Mucosa of descending colon (tissue), 3 donors: ENCODE data around the gene UNC80. TPM values are rescaled to one million over a fixed set of nuclear protein-coding genes. Genes with fewer than 3 reads are reported as not detected.
"Not testable (repeated sequence)": the region's sequence is repeated elsewhere in the genome, so short reads cannot be mapped to it uniquely, and the experiment has no call there.

ENCODE experiments used
- ATAC-seq: fragments of 200-7000 bp; cut with Tn5 transposase; one replicate; pipeline ENCODE4 v1.9.1; 2020; ENCODE audit warnings: mild to moderate bottlenecking, moderate library complexity
- DNase-seq, 3 donors: peaks; one replicate each; pipeline ENCODE4 v3.0.0-alpha.2; 2020
- H3K36me3 ChIP-seq: fragments of 200-600 bp; one replicate; pipeline ENCODE4 v1.8.0; 2021; ENCODE audit warnings: low read depth, mild to moderate bottlenecking
- H3K4me1 ChIP-seq: fragments of 200-600 bp; one replicate; pipeline ENCODE4 v1.8.0; 2021; ENCODE audit warnings: low read depth, mild to moderate bottlenecking
- H3K4me3 ChIP-seq: fragments of 200-600 bp; one replicate; pipeline ENCODE4 v1.8.0; 2021; ENCODE audit warnings: mild to moderate bottlenecking
- H3K9me3 ChIP-seq: fragments of 200-600 bp; one replicate; pipeline ENCODE4 v1.8.0; 2021; ENCODE audit warnings: mild to moderate bottlenecking
- CTCF ChIP-seq: fragments of 200-600 bp; IDR thresholded peaks from one replicate; pipeline ENCODE4 v1.8.0; 2022; ENCODE audit warnings: antibody characterized with exemption, mild to moderate bottlenecking
- intact Hi-C, 2 donors: fragments of 100-400 bp; cut with DNase I in 1 of 2; cut with micrococcal nuclease in 1 of 2; formaldehyde crosslinking; loops; one replicate each; pipeline versions ENCODE4 v1.11.0 to v1.11.1; 2022; cut with DNase I, micrococcal nuclease
- total RNA-seq, 3 donors: library from RNA; stranded (reverse); fragmentation: NEBNext Ultra II Directional in 2 of 3; extraction: Animal tissue kit (Norgen Biotek cat#: 25700) in 2 of 3; gene quantifications; one replicate each; pipeline versions ENCODE4 v1.2.1 to v1.2.4, GENCODE V29; 2021 to 2023
- donor health status: DM: no; HTN: no; CAD: no; lungs with moderate emphysema.
- donor health status: DM: no; HTN: no; CAD: no.
- donor health status: DM: no; HTN: yes; CAD: no.

UNC80 gene
- total RNA-seq, 3 donors from 2014 or later, result 0.09 to 1.6 (median 0.12) TPM

GRCh38 chr2:209790066-209790728, 18.6 kb downstream of the UNC80 start:
- H3K4me3 ChIP-seq, result no peak overlapping the region
- intact Hi-C loops, result no loop called here
- H3K36me3 ChIP-seq, result no peaks in the 10 kb centered on the region
- no peak for ATAC-seq
- no peaks in the 10 kb centered on the region for H3K4me1 ChIP-seq
- no peak for TF ChIP-seq CTCF
- DNase-seq, result no peak
- no peaks in the 10 kb centered on the region for H3K9me3 ChIP-seq

- no peaks in the 10 kb centered on the region for H3K4me1 ChIP-seq
- DNase-seq, result no peak
- TF ChIP-seq CTCF, result no peak
- no peaks in the 10 kb centered on the region for H3K9me3 ChIP-seq
- no peak overlapping the region for H3K4me3 ChIP-seq
- ATAC-seq, result no peak
- intact Hi-C loops, result no loop called here
- H3K36me3 ChIP-seq, result no peaks in the 10 kb centered on the region
Measured at GRCh38 chr2:209791151-209791550, 19.5 kb downstream of the UNC80 start.

- ATAC-seq, H3K4me1 ChIP-seq, H3K4me3 ChIP-seq, DNase-seq, H3K36me3 ChIP-seq, intact Hi-C loops, H3K9me3 ChIP-seq: not testable (repeated sequence)
Measured at GRCh38 chr2:209795425-209795824, 23.8 kb downstream of the UNC80 start.

GRCh38 chr2:209805351-209805750, 33.7 kb downstream of the UNC80 start:
- no peaks in the 10 kb centered on the region for H3K4me1 ChIP-seq
- intact Hi-C loops, result no loop called here
- no peaks in the 10 kb centered on the region for H3K9me3 ChIP-seq
- ATAC-seq (no peak), DNase-seq (no peak)
- no peak for TF ChIP-seq CTCF
- no peak overlapping the region for H3K4me3 ChIP-seq
- no peaks in the 10 kb centered on the region for H3K36me3 ChIP-seq

- Histone ChIP-seq H3K36me3 (no peaks in the 10 kb centered on the region), H3K9me3 (no peaks in the 10 kb centered on the region), H3K4me3 (no peak overlapping the region), H3K4me1 (no peaks in the 10 kb centered on the region)
- TF ChIP-seq CTCF, result no peak
- intact Hi-C loops, result no loop called here
- DNase-seq, result no peak
- no peak for ATAC-seq
Measured at GRCh38 chr2:209806318-209806717, 34.7 kb downstream of the UNC80 start.

- Histone ChIP-seq H3K9me3 (no peaks in the 10 kb centered on the region), H3K4me3 (no peak overlapping the region), H3K36me3 (no peaks in the 10 kb centered on the region), H3K4me1 (no peaks in the 10 kb centered on the region)
- DNase-seq (no peak), ATAC-seq (no peak)
- intact Hi-C loops, result no loop called here
- TF ChIP-seq CTCF, result no peak
Measured at GRCh38 chr2:209808521-209808920, 36.9 kb downstream of the UNC80 start.
